DMS 273 (cell line): ENCODE data around the gene RPRD2.

Experiments
- DNase-seq: peaks from one replicate; lab custom pipeline; 2025; ENCODE audit not compliant: unreplicated experiment; lab: John Stamatoyannopoulos, UW

RPRD2 gene

GRCh38 chr1:150466964-150467363, 103.0 kb downstream of the RPRD2 start:
- DNase-seq: no peak

DNA sequence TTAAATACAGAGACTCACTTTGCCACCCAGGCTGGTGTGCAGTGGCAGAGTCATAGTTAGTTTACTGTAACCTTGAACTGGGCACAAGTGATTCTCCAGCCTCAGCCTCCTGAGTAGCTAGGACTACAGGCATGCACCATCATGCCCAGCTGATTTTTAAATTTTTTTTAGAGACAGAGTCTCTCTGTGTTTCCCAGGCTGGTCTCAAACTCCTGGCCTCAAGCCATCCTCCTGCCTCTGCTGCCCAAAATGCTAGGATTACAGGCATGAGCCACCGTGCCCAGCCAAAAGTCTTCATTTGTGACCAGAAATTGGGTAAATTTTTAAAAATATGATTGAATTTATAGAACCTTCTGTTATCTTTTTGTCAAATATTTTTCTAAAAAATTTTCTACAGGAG, 105.3 kb downstream of the RPRD2 start:
- DNase-seq: no peak

DNA sequence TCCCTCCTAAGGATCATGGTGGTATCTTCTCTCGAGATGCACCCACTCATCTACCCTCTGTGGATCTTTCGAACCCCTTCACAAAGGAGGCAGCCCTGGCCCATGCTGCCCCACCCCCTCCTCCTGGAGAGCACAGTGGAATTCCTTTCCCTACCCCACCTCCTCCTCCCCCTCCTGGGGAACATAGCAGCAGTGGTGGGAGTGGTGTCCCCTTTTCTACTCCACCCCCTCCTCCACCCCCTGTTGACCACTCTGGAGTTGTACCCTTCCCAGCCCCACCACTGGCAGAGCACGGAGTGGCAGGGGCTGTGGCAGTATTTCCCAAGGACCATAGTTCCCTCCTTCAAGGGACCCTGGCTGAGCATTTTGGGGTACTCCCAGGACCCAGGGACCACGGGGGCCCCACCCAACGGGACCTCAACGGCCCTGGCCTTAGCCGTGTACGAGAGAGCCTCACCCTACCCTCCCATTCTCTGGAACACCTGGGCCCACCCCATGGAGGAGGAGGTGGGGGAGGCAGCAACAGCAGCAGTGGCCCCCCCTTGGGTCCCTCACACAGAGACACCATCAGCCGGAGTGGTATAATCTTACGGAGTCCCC, 108.8 kb downstream of the RPRD2 start:
- no peak for DNase-seq

GRCh38 chr1:150473659-150474058, 109.7 kb downstream of the RPRD2 start:
- DNase-seq: no peak

- DNase-seq: no peak
Observed at GRCh38 chr1:150474869-150475268, 110.9 kb downstream of the RPRD2 start.

DNA sequence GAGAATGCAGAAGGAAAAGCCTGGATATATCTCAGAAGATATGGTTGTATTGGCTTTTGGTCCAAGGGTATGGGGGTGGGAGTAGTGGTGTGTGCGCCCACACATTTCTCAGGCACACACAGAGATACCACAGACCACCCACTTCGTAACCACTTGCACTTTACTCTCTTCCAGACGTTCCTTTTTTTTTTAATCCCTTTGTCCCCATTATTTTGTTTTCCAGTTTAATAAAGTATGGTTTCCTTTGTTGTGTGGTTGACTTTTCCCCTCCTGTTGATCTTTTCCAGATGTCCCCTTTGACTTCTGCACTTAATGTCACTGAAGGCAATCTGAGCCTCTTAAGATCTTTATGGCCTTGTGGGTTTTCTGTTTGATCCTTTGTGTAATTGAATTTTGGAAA, 112.8 kb downstream of the RPRD2 start:
- no peak for DNase-seq

DNA sequence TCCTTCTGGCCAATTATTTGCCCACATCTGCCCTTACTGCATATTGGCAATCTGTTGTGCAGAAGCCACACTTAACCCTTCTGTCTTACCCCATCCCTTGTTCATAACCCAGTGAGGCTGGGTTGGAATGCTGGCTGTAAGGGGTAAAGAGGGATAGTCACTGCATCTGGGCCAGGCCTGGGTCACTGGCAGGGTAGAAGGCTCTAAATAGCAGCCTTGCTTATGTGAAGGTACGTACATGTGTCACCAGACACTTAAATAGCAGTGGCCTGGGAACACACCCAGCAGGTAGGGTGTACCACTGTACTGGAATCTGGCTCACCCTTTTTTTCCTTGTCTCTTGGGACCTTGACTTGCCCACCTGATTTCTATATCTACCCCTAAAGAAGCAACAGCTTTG, 113.4 kb downstream of the RPRD2 start:
- DNase-seq: no peak

DNA sequence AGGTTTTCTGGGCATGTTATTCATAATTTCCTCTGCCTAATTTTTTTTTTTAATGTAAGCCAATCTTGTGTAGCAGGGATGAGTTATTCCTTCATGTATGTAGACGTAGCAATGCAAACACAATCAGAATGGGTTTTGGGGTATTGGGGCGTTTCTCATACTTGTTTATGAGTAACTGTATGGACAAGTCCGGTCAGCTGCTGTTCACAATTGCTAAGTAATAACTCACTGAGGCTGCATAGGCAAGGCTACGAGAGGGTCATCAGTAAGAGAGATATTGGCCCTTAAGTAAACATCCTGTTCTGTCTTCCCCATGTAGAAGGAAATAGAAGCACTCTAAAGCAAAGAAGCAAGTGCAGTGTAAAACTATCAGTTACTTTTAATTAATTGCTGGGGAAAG, 113.8 kb downstream of the RPRD2 start:
- no peak for DNase-seq

- no peak for DNase-seq
Observed at GRCh38 chr1:150479370-150479769, 115.4 kb downstream of the RPRD2 start.

DNA sequence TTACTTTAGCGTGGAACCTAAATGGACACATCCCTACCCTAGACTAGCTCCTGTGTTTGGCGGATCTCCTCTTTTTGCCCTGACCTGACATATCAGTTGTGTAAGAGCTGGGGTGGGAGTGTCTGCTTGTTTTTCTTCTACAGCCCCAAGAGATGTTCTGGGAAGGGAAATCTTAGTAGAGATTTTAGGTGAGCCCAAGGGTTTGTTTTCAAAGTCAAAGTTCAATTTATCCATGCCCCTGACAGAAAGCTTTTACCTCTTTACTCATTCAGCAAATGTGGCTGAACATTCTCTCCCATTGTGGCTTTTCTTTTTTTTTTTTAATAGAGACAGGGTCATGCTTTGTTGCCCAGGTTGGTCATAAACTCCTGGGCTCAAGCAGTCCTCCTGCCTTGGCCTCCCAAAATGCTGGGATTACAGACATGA, 116.0 kb downstream of the RPRD2 start:
- no peak for DNase-seq

GRCh38 chr1:150484431-150484830, 120.5 kb downstream of the RPRD2 start:
- no peak for DNase-seq

DNA sequence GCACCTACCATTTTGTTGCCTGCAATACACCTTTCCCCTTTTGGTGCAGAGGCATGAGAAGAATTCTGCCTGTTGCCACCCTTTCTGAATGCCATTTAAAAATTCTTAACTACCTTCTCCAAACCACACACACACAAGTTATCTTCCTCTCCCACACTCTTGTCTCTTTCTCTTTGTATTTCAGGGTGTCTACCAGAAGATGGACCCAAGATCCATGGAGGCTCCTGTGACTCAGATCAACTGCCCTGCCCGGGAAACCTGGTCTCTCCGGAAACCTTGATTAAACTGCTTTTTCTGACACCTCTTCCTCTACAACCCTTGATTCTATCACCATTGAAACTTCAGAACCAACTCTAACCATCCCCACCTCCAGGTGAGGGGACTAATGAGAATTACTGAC, 120.9 kb downstream of the RPRD2 start:
- peak; percentile 97 for DNase-seq

GRCh38 chr1:150486966-150487762, 123.2 kb downstream of the RPRD2 start, which contains the start of gene TARS2:
TSS of gene TARS2 (plus strand) at chr1:150487419. CDS start at chr1:150487451, 32 bp downstream.
- DNase-seq: peak; percentile 100

GRCh38 chr1:150487763-150488115, 123.8 kb downstream of the RPRD2 start:
- peak; percentile 95 for DNase-seq

DNA sequence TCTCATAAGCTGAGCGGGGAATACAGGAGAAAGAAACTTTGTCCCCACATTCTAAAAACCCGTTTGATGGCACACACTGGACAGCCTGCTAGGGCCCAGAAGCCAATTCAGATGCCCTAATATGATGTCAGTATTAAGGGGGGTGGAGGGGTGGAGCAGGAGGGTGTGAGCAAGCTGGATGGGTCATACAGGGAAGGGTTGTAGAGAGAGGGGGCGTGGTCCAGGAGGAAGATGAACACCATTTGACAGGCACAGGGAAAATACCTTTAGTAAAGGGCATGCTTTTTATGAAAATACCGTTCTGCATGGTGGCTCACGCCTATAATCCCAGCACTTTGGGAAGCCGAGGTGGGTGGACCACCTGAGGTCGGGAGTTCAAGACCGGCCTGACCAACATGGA, 129.2 kb downstream of the RPRD2 start:
- DNase-seq: no peak

DNA sequence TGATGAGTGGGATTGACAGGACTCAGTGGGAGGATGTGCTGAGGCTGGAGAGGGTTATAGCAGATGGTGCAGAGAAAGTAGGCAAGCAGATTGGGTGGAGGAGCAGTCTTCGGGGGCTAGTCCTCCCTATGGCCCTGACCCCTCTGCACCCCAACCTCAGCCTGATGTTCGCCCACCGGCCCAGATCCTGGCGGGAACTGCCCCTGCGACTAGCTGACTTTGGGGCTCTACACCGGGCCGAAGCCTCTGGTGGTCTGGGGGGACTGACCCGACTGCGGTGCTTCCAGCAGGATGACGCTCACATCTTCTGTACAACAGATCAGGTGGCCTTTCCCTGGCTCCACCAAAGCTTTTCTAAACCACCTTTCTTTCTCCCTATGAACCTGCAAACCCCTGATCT, 134.4 kb downstream of the RPRD2 start:
- no peak for DNase-seq

GRCh38 chr1:150505431-150505830, 141.5 kb downstream of the RPRD2 start:
- no peak for DNase-seq

GRCh38 chr1:150507912-150508864, 144.2 kb downstream of the RPRD2 start, which contains the start of gene ECM1:
TSS of gene ECM1 (plus strand) at chr1:150508109. CDS start at chr1:150508210, 101 bp downstream.
- DNase-seq: peak; percentile 98

- DNase-seq: peak; percentile 91
Observed at GRCh38 chr1:150508982-150509381, 145.0 kb downstream of the RPRD2 start.

GRCh38 chr1:150511551-150511950, 147.6 kb downstream of the RPRD2 start:
- peak; percentile 96 for DNase-seq

DNA sequence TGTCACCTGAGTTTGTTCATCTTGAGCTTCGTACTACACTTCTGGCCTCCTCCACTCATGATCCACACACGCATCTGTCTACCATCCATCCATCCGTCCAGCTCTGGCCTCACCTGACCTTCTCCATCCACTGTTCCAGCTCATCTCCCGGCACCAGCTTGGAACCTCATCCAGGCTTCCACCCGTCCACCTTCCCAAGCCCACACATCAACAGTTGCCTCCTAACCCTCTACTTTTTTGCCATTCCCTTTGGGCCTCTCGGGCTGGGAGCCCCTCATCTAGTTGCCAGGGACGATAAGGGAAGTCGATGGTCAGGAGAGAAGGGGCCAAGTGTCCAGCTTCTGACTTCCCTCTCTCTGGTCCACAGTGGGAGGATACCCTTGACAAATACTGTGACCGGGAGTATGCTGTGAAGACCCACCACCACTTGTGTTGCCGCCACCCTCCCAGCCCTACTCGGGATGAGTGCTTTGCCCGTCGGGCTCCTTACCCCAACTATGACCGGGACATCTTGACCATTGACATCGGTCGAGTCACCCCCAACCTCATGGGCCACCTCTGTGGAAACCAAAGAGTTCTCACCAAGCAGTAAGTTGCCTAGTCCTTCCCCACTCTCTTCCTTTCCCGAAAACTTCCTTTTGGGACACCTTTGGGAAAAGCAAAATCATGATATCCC, 148.2 kb downstream of the RPRD2 start:
- no peak for DNase-seq
